Suprapubic skin (tissue), 4 donors: ENCODE results near the gene TSACC. TPM values are rescaled to one million over a fixed set of nuclear protein-coding genes. Genes with fewer than 3 reads are reported as not detected.
"Not testable (repeated sequence)": the region's sequence is repeated elsewhere in the genome, so short reads cannot be mapped to it uniquely, and the experiment has no call there.

Source experiments
- DNase-seq, 2 donors: peaks; one replicate each; pipeline ENCODE4 v3.0.0-alpha.2; 2019; ENCODE audit warnings: low spot score in 2 of 2
- H3K27ac ChIP-seq: fragments of 200-600 bp; sonication (generic); one replicate; pipeline ENCODE4 v1.5.1; 2019
- H3K27me3 ChIP-seq: fragments of 200-600 bp; sonication (generic); one replicate; pipeline ENCODE4 v1.5.1; 2019
- H3K36me3 ChIP-seq: fragments of 200-600 bp; sonication (generic); one replicate; pipeline ENCODE4 v1.5.1; 2019
- H3K4me1 ChIP-seq: fragments of 200-600 bp; sonication (generic); one replicate; pipeline ENCODE4 v1.5.1; 2019
- H3K4me3 ChIP-seq: fragments of 200-600 bp; sonication (generic); one replicate; pipeline ENCODE4 v1.5.1; 2019; ENCODE audit warnings: mild to moderate bottlenecking
- H3K9me3 ChIP-seq: fragments of 200-600 bp; sonication (generic); one replicate; pipeline ENCODE4 v1.5.1; 2019
- CTCF ChIP-seq, 2 donors: fragments of 200-600 bp in 1 of 2; fragments of 450-650 bp in 1 of 2; sonication (generic) in 1 of 2; IDR thresholded peaks; one replicate each; pipeline ENCODE4 v1.5.1; 2016 to 2019; ENCODE audit warnings: antibody characterized with exemption in 2 of 2, mild to moderate bottlenecking in 1 of 2, moderate library complexity in 1 of 2
- EP300 ChIP-seq: sonication (generic); formaldehyde crosslinking; IDR thresholded peaks from one replicate; pipeline ENCODE4 v1.6.1; 2017; ENCODE audit warnings: antibody characterized with exemption
- POLR2A ChIP-seq, 2 donors: fragments of 450-650 bp; IDR thresholded peaks; one replicate each; pipeline ENCODE4 v1.6.1; 2017; ENCODE audit warnings: antibody characterized with exemption in 2 of 2, mild to moderate bottlenecking in 2 of 2, moderate library complexity in 2 of 2
- POLR2AphosphoS5 ChIP-seq, 3 donors: sonication (generic); formaldehyde crosslinking; IDR thresholded peaks; one replicate each; pipeline ENCODE4 v1.6.1; 2017; ENCODE audit warnings: antibody characterized with exemption in 3 of 3
- WGBS: methylation state at CpG from one replicate; pipeline ENCODE4 v1.1.5; 2018; 5-methylcytosine and 5-hydroxymethylcytosine counted together
- total RNA-seq, 4 donors: library from RNA; depleted of rRNA; stranded (reverse); fragments of >200 nt; gene quantifications; one replicate each; pipeline ENCODE4 v1.1.0, GENCODE V29; 2016

The TSACC gene
- total RNA-seq, 4 donors from 2014 or later, result not detected

GRCh38 chr1:156337888-156338179 lies 492 bp upstream of the TSACC start:
- Histone ChIP-seq H3K9me3 (no peaks in the 10 kb centered on the region), H3K27me3 (no peaks in the 10 kb centered on the region), H3K4me1 (peaks cover 16% of the 10 kb centered on the region), H3K4me3 (peak overlapping the region; percentile 68), H3K36me3 (peaks cover 24% of the 10 kb centered on the region), H3K27ac (peak overlapping the region; percentile 48)
- TF ChIP-seq CTCF (IDR thresholded peaks at IDR 0.05), result no peak
- peak in 1 of 2 donors; percentile 24 for TF ChIP-seq POLR2A (IDR thresholded peaks at IDR 0.05)
- TF ChIP-seq EP300, result no peak
- no peak for TF ChIP-seq POLR2AphosphoS5 (IDR thresholded peaks at IDR 0.05)
- 1% methylated on average over 14 of the region's 14 CpGs for WGBS
- no peak for DNase-seq

GRCh38 chr1:156342166-156342955 lies 4.0 kb downstream of the TSACC start:
- 76% methylated on average over 1 of the region's 1 CpG for WGBS
- no peaks in the 10 kb centered on the region for H3K36me3 ChIP-seq
- no peak overlapping the region for H3K27ac ChIP-seq
- no peaks in the 10 kb centered on the region for H3K9me3 ChIP-seq
- no peaks in the 10 kb centered on the region for H3K27me3 ChIP-seq
- no peak for TF ChIP-seq POLR2AphosphoS5 (IDR thresholded peaks at IDR 0.05)
- TF ChIP-seq POLR2A (IDR thresholded peaks at IDR 0.05), result no peak
- TF ChIP-seq EP300, result no peak
- TF ChIP-seq CTCF (IDR thresholded peaks at IDR 0.05), result no peak
- no peak overlapping the region for H3K4me3 ChIP-seq
- H3K4me1 ChIP-seq, result peaks cover 1% of the 10 kb centered on the region
- DNase-seq, result no peak

GRCh38 chr1:156344409-156344808 lies 6.1 kb downstream of the TSACC start:
- WGBS, result 76% methylated on average over 3 of the region's 3 CpGs
- TF ChIP-seq CTCF (IDR thresholded peaks at IDR 0.05) (no peak), EP300 (no peak), POLR2A (IDR thresholded peaks at IDR 0.05) (no peak), POLR2AphosphoS5 (IDR thresholded peaks at IDR 0.05) (no peak)

GRCh38 chr1:156346035-156346434 lies 7.7 kb downstream of the TSACC start:
- H3K36me3 ChIP-seq, H3K4me3 ChIP-seq, H3K27me3 ChIP-seq, H3K9me3 ChIP-seq, DNase-seq, H3K27ac ChIP-seq, H3K4me1 ChIP-seq: not testable (repeated sequence)
- WGBS, result 98% methylated on average over 2 of the region's 2 CpGs

More at GRCh38 chr1:156344409-156344808, 6.1 kb downstream of the TSACC start:
- H3K4me3 ChIP-seq, result no peak overlapping the region
- H3K27me3 ChIP-seq, result no peaks in the 10 kb centered on the region
- no peaks in the 10 kb centered on the region for H3K9me3 ChIP-seq
- H3K27ac ChIP-seq, result no peak overlapping the region
- DNase-seq, result no peak
- no peaks in the 10 kb centered on the region for H3K4me1 ChIP-seq
- no peaks in the 10 kb centered on the region for H3K36me3 ChIP-seq

- TF ChIP-seq CTCF (IDR thresholded peaks at IDR 0.05) (no peak), EP300 (no peak), POLR2A (IDR thresholded peaks at IDR 0.05) (no peak), POLR2AphosphoS5 (IDR thresholded peaks at IDR 0.05) (no peak)
- Histone ChIP-seq H3K4me3 (no peak overlapping the region), H3K9me3 (no peaks in the 10 kb centered on the region), H3K27me3 (no peaks in the 10 kb centered on the region), H3K36me3 (no peaks in the 10 kb centered on the region), H3K4me1 (no peaks in the 10 kb centered on the region), H3K27ac (no peak overlapping the region)
- no peak for DNase-seq
- WGBS, result 43% methylated on average over 2 of the region's 2 CpGs
Observed at GRCh38 chr1:156346636-156347035, 8.3 kb downstream of the TSACC start.

- no peak for DNase-seq
- Histone ChIP-seq H3K27me3 (no peaks in the 10 kb centered on the region), H3K36me3 (no peaks in the 10 kb centered on the region), H3K9me3 (no peaks in the 10 kb centered on the region), H3K27ac (no peak overlapping the region), H3K4me3 (no peak overlapping the region), H3K4me1 (no peaks in the 10 kb centered on the region)
- 68% methylated on average over 4 of the region's 4 CpGs for WGBS
- TF ChIP-seq CTCF (IDR thresholded peaks at IDR 0.05) (no peak), EP300 (no peak), POLR2AphosphoS5 (IDR thresholded peaks at IDR 0.05) (no peak), POLR2A (IDR thresholded peaks at IDR 0.05) (no peak)
Observed at GRCh38 chr1:156347331-156347730, 9.0 kb downstream of the TSACC start.

GRCh38 chr1:156352481-156352880 lies 14.2 kb downstream of the TSACC start:
- H3K36me3 ChIP-seq, H3K27ac ChIP-seq, DNase-seq, H3K4me3 ChIP-seq, H3K4me1 ChIP-seq, H3K9me3 ChIP-seq: not testable (repeated sequence)
- H3K27me3 ChIP-seq, result peaks cover 26% of the 10 kb centered on the region
- WGBS, result 86% methylated on average over 13 of the region's 13 CpGs
